GM18517 (cell line): ENCODE data around the gene SHISA6.

Experiments used
- ATAC-seq: cut with Tn5 transposase; IDR thresholded peaks from one replicate; pipeline ENCODE4 v1.9.1; 2021; ENCODE audit warnings: mild to moderate bottlenecking, moderate library complexity; ENCODE audit not compliant: unreplicated experiment

Gene SHISA6

DNA sequence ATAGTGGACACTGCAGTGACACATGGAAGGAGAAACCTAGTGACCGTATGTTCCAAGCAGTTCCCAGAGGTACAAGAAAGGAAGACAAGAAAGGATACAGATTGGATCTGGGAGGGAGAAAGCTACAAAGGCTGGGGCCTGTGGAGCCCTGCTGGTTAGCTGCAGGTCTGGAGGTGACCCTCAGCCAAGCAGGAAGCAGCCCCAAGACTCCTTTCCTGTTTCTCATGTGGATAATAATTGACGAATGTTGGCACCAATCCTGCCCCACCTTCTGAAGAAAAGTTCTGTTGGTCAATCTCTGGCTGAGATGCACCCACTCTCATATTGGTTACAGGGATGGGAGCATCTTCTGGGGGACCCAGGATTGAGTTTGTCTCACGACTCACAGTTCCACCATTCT lies 99.8 kb downstream of the SHISA6 start:
- ATAC-seq = no peak

DNA sequence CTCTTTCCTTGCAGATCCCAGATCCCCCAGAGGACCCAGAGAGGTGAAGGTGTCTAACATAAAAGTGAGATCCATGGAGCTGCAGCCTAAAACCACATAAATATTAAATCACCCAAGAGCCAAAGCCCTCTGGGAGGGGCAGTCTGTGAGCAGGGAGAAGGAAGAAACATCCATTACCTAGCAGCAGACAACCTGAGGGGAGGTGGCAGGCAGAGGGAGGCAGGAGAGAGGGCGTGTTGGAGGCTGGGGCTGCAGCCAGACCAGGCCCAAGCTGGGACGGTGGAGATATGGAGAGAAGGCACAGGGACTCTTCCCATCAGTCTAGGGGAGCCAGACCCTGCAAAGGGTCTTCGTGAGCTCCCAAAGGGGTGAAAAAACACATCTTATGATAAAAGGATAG lies 101.1 kb downstream of the SHISA6 start:
- ATAC-seq = no peak

DNA sequence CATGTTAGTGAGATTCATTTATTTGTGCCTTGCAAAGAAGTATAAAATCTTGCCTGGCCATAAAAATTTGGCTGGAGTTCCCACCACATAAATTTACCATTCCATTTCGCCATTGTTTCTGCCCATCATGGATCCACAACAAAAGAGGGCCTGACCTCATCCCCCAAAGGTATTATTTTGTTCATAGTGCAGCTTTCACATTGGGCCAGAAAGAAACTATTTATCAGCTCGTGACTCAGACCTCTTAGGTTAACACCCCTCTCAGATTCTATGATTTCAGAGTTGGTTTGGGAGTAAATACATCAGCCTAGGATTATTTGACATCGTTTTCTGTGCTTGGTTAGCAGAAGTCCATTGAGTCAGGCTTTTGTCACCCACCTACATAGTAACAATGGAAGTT lies 108.1 kb downstream of the SHISA6 start:
- no peak for ATAC-seq

DNA sequence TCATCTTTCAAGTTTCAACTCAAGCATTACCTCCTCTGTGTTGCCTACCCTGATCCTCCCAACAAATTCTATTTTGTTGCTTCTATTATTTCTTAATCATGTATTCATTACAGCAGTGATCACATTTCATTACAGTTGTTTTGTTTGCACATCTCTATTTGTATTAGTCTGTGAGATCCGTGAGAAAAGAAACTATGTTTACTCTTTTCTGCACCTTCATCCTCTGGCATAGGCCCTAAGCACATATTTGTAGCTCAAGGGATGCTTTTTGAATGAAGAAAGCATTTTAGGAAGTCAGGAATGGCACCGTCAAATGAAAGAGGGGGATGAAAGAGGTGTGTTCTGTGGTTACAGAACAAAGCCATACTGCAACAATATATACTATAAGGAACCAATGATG lies 110.5 kb downstream of the SHISA6 start:
- no peak for ATAC-seq

DNA sequence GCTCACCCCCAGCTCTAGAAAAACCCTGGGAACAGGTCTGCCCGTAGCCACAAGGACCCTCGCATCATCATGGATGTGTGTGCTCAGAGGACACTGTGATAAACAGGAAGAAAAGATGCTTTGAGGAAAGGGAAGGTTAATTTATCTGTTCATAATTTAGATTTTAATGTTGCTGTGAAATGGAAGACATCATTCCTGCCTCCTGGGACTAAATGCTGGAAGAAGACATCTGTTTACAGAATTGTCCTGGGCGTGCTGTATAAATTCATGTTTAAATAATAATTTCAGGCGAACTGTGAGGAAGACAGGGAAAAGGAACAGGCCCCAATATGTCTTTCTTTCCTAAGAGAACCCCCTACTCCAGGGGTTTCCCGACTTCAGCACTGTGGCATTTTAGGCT lies 112.6 kb downstream of the SHISA6 start:
- no peak for ATAC-seq

DNA sequence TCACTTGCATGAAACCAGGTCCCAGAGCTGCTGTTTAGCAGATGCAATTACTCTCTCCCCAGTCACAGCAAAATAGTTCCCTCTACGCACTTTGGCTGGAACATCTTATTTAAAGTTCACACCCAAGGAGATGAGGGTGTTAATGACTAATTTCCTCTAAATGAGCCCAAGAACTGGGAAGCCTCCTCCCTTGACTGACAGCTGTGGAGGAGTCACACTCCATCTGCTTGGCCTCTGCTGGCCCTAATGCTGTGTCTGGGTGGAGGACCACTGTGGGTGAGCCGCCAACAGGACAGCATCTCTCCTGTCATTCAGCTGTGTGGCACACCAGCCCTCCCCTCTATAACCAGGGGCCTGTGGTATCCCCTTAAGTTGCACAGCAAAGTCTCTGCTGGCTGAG lies 115.4 kb downstream of the SHISA6 start:
- no peak for ATAC-seq

DNA sequence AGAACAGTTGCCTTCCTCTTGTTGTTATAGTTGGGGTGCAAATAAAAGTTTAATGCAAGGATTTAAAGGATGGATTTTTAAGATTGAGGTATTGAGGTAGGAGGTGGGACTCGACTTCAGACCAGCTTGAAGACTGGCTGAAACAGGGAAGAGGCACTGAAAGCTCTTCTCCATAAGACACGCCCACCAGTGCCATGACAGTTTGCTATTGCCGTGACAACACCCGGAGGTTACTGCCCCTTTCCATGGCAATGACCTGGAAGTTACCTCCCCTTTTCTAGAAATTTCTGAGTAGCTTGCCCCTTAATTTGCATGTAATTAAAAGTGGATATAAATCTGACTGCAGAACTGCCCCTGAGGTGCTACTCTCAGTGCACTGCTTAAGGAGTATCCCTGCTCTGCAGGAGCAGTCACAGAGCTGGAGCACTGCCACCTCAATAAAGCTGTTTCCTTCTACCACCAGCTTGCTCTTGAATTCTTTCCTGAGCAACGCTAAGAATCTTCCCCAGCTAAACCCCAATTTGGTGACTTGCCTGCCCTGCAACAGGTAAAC lies 122.6 kb downstream of the SHISA6 start:
- ATAC-seq = no peak

DNA sequence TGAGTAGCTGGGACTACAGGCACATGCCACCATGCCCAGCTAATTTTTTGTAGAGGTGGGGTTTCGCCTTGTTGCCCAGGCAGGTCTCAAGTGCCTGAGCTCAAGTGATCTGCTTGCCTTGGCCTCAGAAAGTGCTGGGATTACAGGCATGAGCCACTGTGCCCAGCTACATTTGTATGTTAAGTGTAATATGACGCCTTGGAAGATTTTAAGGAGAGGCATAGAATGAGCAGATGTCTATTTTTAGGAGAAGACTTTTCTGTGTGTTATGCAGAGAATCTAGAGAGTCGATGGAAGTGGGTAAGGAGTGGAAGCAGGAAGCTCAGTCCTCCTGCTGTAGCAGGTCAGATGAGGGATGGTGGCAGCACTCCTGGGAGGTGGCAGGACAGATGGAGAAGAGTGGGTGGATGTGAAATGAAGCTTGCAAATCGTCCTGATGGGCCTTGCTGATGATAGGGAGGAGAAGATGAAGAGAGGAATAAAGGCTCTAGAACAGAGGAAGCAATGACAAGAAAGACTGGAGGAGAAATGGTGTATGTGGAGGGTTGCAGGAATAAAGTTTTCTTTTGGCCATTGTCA lies 125.3 kb downstream of the SHISA6 start:
- no peak for ATAC-seq

DNA sequence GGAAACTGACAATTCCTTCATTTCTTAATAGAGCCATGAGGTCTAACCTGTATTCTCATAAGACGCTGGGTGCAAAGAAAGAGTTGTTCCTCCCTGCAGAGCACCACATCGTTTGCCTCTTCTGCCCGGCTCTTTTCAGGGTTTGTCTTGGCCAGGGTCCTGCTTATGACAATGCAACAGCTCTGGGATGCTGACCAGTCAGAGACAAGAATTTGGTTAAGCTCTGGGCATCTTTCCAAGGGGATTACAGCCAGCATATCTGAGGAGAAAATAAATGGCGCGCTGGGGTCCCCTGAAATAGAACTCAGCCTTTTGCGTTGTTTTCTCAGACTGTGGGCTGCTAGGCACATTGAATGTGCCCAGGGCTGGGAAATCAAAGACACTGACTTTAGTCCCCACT lies 128.6 kb downstream of the SHISA6 start:
- ATAC-seq = no peak

DNA sequence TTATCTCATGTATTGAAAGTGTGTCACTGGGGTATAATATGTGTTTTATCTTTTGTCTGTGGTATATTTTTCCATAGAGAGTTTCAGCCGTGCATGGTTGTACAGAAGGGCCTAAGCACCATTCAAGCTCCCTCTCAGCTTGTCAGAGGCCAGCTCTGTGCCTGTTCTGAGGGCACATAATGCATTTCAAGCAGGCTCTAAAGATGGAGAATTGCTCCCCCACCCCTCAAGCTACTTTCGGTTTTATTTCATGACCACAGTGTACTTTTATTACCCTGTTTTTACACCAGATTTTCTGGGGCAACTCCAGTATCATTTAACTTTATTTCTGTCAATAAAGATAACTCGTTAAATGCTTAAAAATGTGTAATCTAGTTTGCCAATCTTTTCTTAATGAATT lies 131.7 kb downstream of the SHISA6 start:
- ATAC-seq = no peak

DNA sequence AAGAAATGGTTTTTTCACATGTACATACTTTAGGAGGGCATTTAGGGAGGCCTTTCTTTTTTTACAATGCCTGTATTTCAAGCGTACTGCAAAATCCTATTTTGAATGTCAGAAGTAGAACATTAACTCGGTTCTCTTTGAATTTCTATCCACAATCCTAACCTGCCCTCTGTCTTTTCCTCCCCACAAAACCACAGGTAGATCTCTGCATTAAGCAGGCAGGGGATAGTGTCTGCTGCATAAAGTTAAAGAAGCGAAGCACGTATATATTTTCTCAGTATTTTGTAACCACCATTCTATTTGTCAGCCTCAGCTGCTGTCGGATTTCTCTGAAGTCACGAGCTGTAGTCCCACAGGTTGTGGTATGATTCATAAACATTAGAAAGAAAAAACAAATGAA lies 137.5 kb downstream of the SHISA6 start:
- ATAC-seq = no peak

DNA sequence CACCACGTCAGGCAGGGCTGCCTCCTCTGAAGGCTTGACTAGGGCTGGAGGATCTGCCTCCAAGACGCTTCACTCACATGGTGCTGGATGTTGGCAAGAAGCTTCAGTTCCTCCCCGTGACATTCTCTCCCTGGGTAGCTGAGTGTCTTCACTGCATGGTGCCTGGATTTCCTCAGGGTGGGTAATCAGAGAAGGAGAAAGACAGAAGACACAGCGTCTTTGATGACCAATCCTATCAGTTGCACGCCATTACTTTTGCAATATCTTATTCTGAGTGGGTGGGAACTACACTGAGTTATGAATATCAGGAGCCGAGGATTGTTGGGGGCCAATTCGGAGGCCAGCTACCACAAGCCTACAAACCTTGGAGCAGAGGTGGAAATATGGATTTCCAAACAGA lies 139.7 kb downstream of the SHISA6 start:
- ATAC-seq = no peak

DNA sequence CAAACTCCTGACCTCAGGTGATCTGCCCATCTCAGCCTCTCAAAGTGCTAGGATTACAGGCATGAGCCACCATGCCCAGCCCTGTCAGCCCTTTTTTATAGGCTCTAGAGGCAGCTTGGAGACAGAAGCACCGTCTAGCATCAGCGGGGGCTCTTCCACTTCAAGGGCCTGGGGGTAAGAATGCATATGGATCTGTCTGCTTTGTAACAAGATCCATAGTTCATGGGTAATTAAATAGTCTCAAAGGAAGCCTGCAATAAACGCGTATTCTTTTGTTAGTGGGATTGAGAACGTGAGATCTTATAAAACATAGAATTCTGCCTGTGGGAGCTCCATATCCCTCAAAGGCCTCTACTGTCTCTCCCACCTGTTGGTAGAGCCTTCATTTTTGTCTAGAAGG lies 142.1 kb downstream of the SHISA6 start:
- ATAC-seq = no peak

DNA sequence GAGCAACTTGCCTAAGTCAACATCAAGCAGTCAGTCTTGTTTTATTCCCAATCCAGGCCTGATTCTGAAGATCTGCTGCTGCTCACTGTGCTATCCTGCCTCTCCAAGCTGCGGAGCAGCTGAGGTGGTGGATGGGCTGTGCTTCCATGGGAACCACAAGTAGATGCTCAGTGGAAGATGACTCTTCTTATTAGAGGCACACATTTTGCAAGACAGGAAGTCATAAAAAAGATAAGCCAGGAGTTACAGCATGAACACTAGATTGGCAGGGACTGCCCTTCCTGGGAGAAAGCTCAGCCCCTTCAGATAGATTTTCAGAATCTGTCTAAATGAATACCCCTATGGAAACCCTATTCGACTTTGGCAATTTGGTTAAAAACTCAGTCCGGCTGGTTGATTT lies 143.1 kb downstream of the SHISA6 start:
- ATAC-seq = no peak

DNA sequence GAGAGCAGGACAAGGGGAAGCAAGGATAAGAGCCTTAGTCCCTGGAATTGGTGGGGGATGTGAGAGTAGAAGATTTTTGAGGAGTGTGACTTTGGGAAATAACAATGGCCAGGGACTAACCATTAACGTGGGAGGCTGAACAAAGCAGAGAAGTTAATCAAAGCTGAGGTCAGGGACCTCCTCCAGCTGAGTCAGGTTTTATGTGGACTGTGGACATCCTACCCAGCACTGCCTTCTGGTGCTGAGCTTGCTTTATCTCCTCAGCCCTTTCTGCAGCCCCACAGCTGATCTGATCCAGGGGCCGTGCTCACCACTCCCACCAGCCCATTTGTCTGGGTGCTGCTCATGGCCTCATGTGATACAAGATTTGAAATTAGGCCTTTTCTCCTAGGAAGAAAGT lies 146.6 kb downstream of the SHISA6 start:
- no peak for ATAC-seq

DNA sequence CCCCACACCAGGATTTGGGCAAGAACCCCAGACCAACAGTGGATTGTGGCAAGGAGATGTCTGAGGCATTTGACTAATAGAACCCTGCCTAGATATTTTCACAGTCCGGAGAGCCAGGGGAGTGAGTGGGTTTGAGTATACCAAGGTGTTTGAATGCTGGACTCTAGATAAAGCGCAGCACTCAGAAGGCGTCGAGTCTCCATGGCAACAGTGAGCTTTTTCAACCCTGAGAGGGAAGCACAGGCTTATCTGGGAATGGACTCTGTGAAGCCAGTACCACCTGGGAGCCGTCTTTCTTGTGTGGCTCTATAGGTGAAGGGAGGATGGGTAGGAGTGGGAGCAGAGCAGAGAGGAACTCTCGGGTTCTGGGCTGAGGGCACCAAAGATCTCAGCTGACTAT lies 147.0 kb downstream of the SHISA6 start:
- no peak for ATAC-seq

DNA sequence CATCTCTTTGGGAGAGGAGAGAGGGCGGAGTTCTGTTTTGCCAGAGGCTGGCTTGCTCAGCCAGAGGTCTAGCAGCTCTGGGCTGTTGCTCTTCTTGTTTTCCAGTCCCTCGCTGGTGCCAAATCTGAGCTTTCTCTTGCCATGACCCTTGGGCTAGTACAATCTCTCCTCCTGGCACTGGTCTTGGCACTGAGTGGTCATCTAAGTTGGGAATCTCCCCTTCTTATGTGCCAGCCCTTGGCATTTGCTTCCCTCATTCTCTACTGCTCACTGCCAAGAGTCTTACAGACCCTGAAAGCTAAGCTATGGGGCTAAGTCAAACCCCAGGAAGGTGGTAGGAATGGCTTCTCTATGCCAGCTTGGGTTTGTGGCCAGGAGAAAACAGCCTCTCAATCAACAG lies 148.6 kb downstream of the SHISA6 start:
- ATAC-seq = no peak

DNA sequence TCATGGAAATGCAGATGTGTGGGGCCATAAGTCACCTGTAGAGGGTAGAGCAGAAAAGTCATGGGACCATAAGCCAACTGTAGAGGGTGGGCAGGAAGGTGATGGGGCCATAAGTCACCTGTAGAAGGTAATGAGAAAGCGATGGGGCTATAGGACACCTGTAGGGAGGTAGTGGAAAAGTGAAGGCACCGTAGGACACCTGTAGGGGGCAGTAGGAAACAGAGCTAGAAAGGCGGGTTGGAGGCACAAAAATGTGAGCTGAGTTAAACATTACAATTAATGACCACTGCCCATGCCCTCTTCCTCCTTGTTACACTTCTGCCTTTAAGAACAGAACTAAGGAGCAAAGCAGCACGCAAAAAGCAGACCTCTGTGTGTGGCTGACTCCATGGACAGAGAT lies 150.1 kb downstream of the SHISA6 start:
- ATAC-seq = no peak

DNA sequence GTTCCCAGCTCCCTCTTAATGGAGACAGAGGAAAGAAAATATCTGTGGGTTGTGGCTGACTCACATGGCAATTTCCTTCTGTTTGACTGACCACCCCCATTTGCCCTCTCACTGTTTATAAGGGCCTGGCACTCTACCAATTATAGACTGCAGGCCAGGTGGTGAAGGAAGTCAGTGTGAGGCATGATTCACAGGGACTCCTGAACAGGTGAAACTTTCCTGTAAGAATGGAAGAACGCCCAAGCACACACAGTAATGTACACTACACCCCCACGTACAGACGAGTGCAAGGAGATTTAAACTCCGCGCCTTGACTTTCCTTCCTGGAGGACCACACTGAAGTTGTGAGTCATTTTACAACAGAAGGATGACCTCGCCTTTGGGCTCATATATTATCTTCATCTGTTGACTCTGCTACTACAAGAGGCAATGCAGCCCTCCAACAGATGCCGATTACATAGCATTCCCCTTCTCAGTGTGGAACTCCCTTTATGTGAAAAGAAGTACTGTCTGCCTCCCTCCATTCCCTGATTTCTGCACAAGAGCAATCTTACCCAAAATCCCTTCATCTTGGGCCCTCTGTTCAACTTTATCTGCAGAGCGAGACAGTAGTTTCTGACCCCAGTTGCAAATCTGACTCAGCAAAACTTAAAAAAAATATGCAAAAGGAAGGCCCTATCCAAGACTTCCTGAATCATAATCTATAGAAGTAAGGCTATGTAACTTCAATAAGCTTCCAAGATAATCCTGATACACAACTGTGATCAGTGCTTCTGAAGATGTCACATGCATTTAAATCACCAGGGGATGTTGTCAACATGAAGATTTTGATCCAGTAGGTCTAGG lies 163.6 kb downstream of the SHISA6 start:
- ATAC-seq = no peak

DNA sequence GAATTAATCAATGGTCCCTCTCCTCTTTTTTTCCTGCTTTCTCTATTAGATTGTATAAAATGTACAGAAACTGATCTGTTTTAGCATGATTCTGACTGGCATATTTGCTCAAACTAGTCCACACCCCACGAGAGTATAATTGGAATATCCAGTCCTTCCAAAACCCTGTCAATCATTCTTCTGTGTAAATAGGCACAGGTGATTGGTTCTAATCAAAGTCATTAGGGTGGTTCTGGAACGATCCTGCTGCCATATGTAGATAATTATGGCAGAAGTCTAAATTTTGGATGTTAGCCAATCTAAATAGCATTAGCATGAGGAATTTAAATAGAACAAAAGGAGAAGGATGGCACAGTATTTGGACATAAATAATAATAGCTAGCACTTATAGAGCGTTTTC lies 165.7 kb downstream of the SHISA6 start:
- no peak for ATAC-seq

DNA sequence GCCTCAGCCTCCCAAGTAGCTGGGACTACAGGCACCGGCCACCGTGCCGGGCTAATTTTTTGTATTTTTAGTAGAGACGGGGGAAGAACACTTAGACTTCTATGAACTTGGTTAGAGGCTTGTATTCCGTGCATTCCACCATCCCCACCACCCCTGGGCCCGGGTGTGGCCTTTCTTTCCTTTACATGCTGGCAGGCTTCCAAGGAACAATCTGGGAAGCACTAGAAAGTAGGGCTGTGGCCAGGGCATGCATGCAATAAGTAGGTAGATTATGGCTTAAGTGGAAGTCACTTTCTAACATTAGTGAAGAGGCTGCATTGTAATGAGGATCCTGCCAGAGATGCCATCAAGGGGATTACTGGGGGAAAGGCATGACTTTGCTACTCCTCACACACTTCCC lies 171.6 kb downstream of the SHISA6 start:
- ATAC-seq = no peak

DNA sequence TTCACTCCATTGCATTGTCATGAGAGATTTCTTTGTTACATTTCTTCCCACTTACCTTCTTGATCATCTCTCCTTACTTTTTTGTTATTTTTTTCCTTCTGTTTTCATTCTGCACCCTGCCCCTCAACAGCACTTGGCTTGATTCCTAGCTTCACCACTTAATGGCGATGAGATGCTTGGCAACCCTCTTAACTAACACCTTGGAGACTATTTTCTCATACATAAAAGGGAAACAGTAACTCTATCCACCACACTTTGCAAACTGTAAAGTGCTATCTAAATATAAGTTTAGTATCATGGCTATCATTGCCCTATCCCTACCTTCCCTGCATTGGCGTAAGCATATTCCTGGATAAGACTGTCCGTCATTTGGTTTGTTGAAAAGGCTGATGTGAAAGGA lies 177.3 kb downstream of the SHISA6 start:
- no peak for ATAC-seq

DNA sequence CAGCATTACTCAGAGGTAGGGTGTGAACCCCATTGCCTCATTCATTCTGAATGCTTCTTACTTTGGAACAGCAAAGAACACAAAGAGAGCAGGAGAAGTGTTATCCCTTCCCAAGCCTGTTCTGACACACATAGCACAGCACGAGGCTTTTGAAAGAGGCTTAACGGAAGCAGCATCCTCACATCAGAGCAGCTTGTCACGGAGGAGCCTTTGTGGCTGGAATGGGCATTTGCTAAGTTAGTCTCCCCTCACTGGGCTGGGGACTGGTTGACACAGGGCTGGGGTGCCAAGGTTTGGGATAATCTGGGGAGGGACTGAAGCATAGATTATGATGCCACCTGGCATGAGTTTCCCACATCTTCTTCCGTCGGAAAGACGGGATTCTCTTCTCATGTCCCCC lies 189.7 kb downstream of the SHISA6 start:
- ATAC-seq = no peak
